ENCODE results near the gene TLK2.
"Not testable (repeated sequence)": the region's sequence is repeated elsewhere in the genome, so short reads cannot be mapped to it uniquely, and the experiment has no call there.

TLK2 gene

DNA sequence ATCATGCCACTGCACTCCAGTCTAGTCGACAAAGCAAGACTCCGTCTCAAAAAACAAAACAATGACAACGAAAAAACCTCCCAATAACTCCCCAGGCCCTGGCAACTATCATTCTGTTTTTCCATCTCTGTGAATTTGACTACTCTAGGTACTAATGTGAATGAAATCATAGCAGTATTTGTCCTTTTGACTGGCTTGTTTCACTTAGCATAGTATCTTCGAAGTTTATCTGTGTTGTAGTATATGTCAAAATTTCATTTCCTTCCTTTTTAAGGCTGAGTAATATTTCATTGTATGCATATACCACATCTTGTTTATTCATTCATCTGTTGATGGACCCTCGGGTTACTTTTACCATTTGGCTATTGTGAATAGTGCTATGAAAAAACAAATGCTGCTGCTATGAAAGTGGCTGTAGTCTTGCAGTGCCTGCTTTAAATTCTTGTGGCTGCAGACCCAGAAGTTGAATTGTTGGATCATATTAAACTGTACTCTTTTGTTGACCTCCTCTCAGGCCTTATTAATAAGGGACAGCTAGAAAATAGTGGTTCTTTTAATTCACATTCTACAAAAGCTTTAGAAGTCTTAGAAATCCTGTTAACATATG, 14.5 kb downstream of the TLK2 start:
- DNase-seq = not testable (repeated sequence)

DNA sequence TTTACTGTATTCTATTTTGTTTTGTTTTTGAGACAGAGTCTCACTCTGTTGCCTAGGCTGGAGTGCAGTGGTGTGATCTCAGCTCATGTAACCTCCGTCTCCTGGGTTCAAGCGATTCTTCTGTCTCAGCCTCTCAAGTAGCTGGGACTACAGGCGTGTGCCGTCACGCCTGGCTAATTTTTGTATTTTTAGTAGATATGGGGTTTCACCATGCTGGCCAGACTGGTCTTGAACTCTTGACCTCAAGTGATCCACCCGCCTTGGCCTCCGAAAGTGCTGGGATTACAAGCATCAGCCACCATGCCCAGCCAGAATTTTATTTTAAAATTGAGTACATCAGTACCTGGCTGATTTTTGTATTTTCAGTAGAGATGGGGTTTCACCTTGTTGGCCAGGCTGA, 15.4 kb downstream of the TLK2 start:
- DNase-seq = not testable (repeated sequence)

DNA sequence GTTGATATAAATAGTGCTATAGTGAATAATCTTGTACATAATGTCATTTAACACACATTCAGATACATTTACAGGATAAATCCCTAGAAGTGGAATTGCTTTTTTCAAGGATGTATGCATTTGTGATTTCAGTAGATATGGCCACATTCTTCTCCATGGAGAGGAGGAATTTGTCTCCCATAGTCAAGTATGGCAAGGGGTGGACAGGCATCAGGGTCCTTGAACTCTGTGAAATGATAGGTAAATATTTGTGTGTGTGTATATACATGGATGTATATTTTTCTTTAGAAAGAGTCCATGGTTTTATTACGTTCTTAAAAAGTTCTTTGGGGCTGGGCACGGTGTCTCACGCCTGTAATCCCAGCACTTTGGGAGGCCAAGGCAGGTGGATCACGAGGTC, 17.7 kb downstream of the TLK2 start:
- not testable (repeated sequence) for DNase-seq

DNA sequence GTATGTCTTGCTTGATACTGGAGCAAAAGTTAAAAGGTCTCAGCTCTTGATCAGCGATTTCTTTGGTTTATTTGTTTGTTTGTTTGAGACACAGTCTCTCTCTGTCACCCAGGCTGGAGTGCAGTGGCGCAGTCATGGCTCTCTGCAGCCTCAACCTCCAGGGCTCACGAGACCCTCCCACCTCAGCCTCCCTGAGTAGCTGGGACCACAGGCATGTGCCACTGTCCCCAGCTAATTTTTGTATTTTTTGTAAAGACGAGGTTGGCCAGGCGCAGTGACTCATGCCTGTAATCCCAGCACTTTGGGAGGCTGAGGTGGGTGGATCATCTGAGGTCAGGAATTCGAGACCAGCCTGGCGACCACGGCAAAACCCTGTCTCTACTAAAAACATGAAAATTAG, 20.2 kb downstream of the TLK2 start:
- DNase-seq = not testable (repeated sequence)

DNA sequence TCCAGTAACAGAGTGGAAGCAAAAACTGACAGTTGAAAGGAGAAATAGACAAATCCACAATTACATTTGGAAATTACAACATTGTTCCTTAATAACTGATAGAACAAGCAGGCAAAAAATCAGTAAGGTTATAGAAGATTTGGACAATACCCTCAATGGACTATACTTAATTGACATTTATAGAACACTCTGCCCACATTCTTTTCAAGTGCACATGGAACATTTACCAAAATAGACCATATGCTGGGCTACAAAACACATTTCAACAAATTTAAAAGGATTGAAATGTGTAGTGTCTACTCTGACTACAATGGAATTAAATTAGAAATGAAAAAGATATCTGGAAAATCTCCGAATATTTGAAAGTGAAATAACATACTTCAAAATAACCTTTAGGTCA, 21.8 kb downstream of the TLK2 start:
- DNase-seq = not testable (repeated sequence)

DNA sequence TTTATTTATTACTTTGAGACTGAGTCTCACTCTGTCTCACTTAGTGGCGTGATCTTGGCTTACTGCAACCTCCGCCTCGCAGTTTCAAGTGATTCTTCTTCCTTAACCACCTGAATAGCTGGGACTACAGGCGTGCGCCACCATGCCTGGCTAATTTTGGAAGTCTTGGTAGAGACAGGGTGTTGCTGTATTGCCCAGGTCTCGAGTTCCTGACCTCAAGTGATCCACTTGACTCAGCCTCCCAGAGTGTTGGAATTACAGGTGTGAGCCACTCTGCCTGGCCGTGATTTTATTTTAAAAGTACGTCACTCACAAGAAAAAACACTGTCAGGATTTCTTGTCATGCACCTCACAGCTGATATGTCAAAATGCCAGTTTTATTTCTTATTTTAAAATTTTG, 26.2 kb downstream of the TLK2 start:
- DNase-seq = not testable (repeated sequence)

DNA sequence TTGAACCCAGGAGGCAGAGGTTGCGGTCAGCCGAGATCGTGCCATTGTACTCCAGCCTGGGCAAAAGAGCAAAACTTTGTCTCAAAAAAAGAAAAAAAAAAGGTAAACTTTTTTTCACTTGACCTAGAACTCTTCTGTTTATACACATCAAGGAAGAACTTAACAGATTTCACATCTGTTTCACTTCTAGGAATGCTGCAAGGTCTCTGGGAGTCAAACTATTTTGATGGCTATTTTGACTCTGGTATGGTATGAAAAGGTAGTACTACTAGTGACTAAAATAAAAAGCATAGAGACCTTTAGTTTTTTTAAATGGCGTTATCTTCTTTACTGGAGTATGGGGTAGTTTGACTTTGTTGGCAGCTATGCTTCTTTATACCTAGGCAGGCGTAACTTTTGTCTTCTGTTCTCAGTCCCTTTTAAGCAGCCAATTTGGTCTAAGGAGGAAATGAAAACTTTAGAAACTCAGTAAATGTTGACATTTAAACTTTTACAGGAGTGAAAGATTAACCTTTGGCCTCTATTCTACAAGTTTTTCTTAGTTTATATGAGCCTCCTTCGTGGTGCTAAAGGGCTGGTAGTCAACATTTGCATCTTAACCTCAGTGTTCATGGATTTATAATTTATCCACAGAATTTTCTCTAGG, 28.7 kb downstream of the TLK2 start:
- DNase-seq = not testable (repeated sequence)

DNA sequence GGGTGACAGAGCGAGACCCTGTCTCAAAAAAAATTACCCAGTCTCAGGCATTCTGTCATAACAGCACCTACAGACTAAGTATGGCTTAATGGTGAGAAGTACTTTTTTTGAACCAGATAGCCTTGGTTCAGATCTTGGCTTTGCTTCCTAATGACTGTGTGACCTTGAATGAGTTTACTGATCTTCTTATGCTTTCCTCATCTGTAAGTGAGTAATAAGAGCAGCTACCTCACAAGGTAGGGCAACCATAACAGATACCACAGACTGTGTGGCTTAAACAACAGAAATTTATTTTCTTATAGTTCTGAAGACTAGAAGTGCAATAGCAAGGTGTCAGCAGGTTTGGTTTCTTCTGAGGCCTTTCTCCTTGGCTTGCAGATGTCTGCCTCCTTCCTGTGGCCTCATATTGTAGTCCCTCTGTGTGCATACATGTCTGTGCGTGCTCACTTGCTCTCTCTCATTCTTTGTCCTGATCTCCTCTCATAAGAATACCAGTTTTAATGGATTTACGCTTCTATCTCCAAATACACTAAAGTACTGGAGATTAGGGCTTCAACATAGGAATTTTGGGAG, 31.7 kb downstream of the TLK2 start:
- not testable (repeated sequence) for DNase-seq

DNA sequence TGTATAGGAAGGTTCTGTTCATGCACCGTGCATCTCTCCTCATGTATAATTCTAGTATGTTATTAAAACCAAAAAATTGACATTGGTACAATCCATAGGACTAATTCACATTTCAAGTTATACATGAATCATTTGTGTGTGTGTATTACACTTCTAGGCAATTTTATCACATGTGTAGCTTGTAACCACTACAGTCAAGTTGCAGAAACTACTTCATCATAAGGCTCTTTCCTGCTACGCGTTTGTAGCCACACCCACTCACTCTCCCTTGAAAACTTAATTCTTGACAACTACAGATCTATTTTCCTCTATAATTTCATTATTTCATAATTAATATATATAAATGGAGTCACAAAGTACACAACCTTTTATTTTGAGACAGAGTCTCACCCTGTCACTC, 32.4 kb downstream of the TLK2 start:
- not testable (repeated sequence) for DNase-seq

DNA sequence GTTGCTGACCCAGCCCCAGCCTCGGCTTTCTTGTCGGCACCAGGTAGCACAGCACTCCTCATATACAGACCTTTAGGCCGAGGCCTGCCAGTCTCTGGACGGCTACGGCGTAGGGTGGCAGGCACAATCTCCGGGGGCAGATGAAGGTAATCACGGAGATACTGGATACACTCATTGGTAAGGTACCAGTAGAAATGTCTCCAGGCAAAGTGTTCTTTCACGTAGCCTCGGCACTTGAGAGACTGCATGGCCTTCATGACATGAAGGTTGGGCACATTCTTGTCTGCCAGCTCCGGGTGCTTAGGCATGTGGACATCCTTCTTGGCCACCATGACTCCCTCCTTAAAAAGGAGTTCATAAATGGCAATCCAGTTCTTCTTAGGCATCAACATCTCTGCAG, 37.8 kb downstream of the TLK2 start:
- DNase-seq = not testable (repeated sequence)

DNA sequence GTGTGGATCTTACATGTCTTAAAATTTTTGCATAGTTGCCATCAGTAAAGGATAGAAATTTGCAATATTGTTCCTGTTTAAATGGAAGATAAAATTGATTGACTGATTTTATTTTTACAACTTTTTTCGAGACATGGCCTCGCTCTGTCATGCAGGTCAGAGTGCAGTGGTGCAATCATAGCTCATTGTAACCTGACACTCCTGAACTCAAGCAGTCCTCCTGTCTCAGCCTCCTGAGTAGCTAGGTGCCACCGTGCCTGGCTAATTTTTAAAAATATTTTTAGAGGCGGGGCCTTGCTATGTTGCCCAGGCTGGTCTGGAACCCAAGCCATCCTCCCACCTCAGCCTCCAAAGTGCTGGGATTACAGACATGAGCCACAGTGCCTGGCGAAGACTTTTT, 42.7 kb downstream of the TLK2 start:
- not testable (repeated sequence) for DNase-seq

DNA sequence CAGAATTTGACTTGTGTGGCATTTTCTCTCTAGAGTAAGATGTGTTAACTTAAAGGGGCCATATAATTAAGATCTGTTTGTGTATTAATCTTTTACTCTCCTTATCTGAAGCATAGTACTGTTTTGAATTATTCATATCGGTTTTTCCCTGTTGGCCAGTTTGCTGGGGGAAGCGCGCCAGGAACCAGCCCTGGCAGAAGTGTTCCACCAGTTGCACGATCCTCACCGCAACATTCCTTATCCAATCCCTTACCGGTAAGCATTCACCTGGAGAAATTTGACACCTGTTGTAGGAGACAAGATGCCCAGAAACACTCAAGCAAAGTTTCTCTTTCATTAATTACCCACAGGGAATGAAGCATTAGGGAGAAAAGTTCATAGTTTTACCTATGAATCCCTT, 45.5 kb downstream of the TLK2 start:
- not testable (repeated sequence) for DNase-seq

DNA sequence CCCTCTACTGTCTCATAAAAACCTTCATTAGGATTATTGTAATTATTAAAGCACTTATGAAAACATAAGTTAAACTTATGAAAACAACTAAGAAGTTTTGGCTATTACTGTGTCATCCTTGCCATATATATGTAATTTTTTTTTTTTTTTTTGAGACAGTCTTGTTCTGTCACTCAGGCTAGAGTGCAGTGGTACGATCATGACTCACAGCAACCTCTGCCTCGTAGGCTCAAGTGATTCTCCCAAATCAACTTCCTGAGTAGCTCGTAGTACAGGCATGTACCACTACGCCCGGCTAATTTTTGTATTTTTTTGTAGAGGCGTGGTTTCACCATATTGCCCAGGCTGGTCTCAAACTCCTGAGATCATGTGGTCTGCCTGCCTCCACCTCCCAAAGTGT, 46.7 kb downstream of the TLK2 start:
- DNase-seq = peak; percentile 66

DNA sequence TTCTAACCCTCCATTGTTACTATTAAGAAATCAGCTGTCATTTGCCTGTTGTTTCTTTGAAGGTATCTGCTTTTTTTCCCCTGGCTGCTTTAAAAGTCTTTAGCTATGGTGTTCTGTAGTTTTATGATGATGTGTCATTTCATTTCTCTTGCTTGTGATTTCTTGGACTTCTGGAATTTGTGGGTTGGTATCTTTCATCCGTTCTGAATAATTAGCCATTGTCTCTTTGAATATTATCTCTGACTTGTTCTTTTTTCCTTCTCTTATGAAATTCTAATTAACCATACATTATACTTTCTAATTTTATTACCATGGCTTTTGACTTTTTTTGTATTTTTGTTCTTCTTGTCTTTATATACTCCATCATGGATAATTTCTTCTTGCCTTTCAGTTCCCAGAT, 52.3 kb downstream of the TLK2 start:
- DNase-seq = not testable (repeated sequence)

DNA sequence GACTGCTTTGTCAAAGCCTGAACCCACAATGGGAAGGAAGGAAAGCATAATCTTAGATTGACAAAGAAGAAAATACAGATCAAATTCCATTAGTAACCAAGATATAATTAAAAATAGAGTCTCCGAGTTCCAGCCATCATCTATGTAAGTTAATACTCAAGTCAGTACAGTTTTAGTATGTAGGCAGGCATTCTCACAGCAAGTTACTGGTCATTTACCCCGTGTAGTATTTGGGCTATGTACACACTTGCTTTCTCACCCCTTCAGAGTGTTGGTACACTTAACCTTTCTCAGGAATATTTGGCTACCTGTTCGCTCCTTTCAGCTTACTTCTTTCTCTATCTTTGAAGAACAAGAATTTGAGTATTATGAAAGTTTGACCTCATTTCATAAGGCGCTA, 57.9 kb downstream of the TLK2 start:
- DNase-seq = not testable (repeated sequence)

DNA sequence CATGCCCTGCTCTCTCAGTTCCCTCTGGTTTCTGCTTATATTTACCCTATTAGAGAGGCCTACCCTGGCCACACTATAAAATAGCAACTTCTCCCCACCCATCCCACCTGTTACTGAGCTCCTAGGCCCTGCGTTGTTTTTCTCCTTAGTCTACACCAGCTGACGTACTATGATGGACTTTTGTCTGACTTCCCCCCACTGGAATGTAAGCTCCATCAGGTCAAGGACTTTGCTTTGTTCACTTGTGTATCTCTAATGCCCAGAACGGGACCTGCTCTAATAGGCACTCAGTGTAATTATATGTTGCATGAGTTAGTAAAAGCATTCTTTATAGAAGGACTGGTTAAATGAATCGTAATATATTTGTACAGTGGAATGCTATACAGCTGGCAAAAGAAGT, 62.4 kb downstream of the TLK2 start:
- not testable (repeated sequence) for DNase-seq

DNA sequence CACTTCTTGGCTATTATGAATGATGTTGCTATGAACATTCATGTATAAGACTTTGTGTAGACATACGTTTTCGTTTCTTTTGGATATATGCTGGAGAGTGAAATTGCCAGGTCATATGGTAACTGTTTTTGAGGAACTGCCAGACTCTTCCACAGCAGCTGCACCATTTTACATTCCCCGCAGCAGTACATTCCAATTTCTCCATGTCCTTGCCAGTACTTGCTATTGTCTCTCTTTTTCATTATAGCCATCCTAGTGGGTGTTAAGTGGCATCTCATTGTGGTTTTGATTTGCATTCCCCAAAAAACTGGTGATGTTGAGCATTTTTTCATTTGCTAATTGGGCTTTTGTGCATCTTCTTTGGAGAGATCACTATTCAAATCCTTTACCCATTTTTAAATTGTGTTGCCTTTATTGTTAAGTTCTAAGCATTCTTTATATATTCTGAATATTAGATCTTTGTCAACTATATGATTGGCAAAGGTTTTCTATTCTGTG, 64.7 kb downstream of the TLK2 start:
- not testable (repeated sequence) for DNase-seq

DNA sequence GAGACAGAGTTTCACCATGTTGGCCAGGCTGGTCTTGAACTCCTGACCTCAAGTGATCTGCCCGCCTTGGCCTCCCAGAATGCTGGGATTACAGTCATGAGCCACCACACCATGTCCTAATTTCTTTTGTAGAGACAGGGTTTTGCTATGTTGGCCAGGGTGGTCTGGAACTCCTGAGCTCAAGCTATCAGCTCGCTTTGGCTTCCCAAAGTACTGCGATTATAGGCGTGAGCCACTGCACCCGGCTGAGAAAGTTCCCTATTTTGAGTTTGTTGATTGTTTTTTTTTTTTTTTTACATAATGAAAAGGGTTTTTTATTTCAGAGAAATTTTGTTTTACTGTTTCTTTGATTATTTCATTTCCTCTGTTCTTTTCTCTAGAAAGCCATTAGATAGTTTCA, 67.4 kb downstream of the TLK2 start:
- not testable (repeated sequence) for DNase-seq

DNA sequence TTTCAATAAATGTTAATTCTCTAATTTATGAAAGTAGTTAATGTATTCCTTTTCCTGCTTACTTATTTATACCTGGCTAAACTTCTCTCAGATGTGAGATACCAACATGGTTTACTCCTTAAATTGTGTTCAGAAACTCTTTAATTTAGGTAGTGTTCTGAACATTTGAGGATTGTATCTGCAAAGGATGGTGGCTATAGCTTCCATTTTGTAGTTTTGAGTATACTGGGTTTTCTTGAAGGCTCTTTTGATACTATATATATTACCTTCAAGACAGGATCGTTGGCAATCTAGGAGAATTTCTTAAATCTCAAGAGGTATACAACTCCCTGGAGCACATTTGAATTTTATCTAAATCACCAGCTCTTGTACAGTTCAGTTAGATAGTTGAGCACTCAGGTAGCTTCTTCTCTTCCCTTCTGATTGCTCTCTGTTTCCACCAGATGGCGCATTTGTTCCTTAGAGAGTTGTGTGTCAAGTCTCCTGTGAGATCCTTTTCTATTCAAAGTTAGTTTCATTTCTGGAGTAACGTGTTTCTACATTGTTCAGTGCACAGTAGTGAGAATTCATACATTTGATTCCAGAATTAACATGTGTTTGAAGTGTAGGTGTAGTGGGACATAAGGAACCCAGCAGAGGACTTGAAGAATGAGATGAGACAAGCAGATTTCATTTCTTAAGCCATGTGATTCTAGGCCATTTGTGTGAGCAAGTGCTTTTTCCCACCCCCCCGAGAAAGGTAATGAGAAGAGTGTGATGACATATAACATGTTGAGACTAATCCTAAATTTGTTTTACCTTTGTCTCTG, 74.4 kb downstream of the TLK2 start:
- not testable (repeated sequence) for DNase-seq

DNA sequence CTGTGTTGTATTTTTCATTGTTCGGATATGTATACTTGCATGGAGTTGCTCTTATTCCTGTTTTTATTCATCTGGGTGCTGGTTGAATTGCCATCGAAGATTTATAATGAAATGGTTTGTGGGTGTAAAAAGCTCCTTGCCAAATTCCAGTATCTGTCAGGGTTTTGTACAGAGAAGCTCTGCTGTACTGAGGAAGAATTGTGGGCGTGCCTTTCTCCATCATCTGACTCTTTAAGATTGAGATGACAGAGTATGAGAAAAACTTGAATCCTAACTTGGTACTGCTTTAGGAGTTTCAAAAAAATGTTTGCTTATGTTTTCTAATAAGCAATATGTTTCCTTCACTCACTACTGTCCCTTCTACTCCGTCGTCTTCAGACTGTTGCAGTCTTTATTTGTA, 78.9 kb downstream of the TLK2 start:
- DNase-seq = not testable (repeated sequence)

DNA sequence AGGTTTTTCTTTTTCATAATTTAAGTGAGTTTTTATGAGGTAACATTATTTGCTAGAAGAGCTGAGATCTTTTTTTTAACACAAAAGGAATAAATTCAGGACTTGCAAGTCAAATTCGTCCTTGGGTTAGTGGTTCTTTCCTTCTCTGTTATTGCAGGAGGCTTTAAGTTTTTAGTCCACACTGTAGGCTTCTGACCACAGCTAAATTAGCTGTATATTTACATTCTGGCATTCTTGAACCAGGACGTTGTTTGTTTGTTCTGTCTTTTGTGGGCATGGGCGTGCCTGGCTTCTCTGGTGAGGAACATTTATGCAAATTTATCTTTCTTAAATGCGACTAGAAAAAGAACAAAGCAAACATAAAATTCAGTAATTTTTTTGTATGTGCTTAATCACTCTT, 80.3 kb downstream of the TLK2 start:
- peak; percentile 22 for DNase-seq

DNA sequence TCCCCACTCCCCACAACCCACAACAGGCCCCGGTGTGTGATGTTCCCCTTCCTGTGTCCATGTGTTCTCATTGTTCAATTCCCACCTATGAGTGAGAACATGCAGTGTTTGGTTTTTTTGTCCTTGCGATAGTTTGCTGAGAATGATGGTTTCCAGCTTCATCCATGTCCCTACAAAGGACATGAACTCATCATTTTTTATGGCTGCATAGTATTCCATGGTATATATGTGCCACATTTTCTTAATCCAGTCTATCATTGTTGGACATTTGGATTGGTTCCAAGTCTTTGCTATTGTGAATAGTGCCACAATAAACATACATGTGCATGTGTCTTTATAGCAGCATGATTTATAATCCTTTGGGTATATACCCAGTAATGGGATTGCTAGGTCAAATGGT, 82.3 kb downstream of the TLK2 start:
- not testable (repeated sequence) for DNase-seq

DNA sequence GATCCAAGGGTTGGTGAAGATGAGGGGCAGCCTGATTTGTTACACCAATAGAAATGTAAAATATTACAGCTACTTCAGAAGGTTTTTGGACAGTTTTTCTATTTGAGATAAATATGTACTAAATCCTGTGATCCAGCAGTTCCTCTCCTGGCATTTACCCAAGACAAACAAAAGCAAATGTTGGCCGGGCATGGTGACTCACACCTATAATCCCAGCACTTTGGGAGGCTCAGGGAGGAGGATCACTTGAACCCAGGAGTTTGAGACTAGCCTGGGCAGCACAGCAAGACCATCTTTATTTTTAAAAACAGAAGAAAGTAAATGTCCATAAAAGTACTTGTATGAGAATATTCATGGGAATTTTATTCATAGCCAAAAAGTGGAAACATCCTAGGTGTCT, 84.0 kb downstream of the TLK2 start:
- DNase-seq = peak; percentile 75

All from HCEC 1CT (cell line).